Kidney tubule cell (primary cell): ENCODE measurements around the gene NHLRC1.
"Not testable (repeated sequence)": the region's sequence is repeated elsewhere in the genome, so short reads cannot be mapped to it uniquely, and the experiment has no call there.

Experiments used
- DNase-seq: peaks from one replicate; pipeline ENCODE4 v3.0.0-alpha.2; 2018; ENCODE audit warnings: low spot score

NHLRC1 gene

DNA sequence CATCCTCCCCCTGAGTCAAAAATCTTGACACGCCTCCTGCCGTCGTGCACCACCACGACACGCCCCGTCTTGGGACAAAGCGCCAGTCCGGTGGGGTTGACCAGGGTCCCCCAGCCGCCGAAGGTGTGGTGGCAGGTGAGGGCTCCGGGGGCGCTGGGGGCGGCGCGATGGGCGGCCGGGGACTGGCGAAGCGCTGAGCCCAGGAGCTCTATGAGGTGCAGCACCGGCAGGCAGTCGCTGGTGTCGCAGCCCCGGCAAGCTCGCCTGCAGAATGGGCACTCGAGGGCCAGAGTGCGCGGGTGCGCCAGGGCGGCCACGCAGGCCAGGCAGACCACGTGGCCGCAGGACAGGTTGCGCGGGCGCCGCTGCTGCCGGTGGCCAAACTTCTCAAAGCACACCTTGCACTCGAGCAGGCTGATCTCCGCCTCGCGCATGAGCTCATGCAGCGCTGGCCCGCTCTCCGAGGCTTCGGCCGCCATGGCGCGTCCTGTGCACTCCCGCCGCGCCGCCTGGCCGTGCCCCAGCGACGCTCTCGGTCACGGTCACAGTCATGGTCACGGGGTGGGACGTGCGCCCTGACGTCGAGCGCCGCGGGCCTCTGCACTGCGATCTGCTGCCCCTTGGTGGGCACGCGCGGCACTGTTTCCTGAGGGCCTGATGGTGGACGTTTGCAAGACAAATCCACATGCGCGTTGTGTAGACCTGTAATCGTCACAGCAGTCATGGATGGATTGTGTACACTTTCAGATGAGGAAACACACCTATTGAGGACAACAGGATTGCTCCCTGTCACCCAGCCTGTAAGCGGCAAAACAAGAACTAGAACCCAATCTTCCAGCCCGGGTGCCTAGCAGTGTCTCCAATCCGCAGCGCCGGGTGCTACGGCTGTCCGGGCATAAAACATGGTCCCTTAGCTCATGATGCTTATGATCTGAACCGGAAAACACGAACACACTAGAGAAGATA lies at the start of gene NHLRC1:
NHLRC1 (minus strand) TSS at position 550 of the 966 bp plus-strand sequence; CDS start at position 479, 71 bp downstream.
- peak; percentile 89 for DNase-seq

GRCh38 chr6:18171871-18172270 lies 49.4 kb upstream of the NHLRC1 start:
- DNase-seq: no peak

GRCh38 chr6:18168264-18168663 lies 45.8 kb upstream of the NHLRC1 start:
- no peak for DNase-seq

DNA sequence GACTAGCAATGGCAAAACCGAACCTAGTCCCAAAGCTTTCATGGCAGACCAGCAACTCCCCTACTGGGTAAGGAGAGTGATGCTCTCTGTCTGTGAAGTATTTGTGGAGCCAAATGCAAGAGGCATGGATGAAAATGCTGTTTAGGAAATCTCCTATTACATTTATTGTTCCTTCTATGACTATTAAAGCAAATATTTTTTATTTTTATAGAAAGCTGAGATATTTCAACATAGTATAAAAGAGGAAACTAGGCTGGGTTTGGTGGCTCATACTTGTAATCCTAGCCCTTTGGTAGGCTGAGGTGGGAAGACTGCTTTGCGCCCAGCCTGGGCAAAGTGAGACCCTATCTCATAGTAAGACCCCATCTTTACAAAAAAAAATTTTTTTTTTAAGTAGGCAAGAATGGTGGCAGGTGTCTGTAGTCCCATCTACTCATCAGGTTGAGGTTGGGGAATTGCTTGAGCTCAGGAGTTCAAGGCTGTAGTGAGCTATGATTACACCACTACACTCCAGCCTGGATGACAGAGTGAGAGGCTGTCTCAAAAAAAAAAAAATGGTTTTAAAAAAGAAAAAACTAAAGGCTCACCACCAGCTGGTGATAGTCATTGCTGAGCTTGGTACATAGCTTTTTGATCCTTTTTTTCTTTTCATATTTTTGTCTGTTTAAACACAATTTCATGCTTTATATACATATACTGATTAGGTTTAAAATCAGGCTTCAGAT lies 44.0 kb upstream of the NHLRC1 start:
- DNase-seq: no peak

GRCh38 chr6:18165751-18166150 lies 43.3 kb upstream of the NHLRC1 start:
- DNase-seq: no peak

- DNase-seq: no peak
These were observed 39.9 kb upstream of the NHLRC1 start for GRCh38 chr6:18162401-18162800.

DNA sequence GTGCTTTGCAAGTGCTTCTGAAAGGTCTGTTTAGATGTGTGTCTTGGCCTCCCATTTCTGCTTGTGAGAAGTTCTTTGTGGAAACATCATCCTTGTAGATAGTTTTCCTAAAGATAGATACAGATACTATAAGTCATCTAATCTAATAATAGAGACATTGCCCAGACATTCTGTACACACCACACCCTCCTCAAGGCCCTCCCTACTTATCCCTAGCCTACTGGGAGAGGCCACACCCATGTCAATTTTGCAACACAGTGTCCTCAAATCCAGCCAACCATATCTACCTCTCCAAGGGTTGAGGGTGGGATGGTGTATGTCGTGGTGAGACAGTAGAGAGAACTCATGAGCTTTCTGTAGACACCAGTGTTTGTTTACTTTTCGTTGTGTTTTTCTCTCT lies 39.0 kb upstream of the NHLRC1 start:
- no peak for DNase-seq

- DNase-seq: no peak
These were observed 38.4 kb upstream of the NHLRC1 start for GRCh38 chr6:18160911-18161310.

DNA sequence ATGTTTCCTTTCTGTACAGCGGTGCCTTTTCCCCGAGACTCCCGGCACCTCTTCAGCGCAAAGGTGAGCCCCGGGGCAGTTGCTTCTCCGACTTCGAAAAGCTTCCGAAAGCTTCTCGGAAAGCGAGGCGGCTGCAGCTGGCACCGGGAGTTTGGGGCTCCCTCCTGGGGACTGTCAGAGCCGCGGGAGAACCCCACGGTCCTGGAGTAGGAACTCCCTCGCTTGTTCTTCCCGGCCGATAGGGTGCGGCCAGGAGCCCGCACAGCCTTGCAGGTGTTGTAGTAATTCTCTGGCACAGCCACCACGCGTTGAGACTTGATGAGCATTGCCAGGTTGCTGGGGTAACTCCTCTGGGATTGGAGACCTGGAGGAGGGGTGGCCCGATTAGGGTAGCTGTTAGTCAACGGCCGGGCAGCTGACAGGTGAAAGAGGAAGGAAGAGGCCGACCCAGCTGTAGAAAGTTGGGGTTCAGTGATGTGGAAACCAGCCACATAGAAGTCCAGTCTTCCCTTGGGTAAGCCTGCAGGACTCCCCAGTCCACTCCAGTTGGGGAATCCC lies 33.5 kb upstream of the NHLRC1 start:
- DNase-seq: peak; percentile 91

DNA sequence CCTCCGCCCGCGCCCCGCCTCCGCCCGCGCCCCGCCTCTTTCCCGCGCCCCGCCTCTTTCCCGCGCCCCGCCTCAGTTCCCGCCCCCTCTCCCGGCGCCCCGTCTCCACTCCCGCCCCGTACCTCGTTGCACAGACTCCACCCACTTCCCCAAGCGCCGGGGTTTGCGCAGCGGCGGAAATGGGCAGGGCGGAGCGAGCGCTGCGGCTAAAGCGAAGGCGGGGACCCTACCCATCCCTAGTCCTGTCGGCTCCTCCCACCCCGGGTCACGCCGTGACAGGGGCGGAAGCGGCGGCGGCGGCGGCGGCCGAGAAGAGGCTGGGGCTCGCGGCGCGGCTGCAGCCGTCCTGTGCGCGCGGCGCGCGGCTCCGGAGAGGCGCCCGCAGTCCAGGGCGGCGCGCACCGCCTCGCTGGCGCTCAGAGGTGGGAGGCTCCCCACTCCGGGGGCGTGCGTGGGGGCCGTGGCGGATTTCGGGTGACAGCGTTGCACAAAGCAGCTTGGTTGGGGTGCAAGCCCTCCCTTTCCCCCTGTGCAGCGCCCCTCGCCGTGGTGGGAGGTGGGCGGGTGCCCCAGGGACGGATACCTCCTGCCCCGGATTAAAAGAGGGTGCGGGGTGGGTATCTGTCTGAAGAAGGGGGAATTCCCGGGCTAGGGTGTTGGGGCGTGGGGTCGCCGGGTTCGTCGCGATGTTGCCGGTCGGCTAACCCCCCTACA lies 32.8 kb upstream of the NHLRC1 start, which contains the start of gene KDM1B:
KDM1B (plus strand) TSS at position 273 of the 714 bp plus-strand sequence. CDS start 4,474 bp downstream, outside the sequence.
- DNase-seq: peak; percentile 99

DNA sequence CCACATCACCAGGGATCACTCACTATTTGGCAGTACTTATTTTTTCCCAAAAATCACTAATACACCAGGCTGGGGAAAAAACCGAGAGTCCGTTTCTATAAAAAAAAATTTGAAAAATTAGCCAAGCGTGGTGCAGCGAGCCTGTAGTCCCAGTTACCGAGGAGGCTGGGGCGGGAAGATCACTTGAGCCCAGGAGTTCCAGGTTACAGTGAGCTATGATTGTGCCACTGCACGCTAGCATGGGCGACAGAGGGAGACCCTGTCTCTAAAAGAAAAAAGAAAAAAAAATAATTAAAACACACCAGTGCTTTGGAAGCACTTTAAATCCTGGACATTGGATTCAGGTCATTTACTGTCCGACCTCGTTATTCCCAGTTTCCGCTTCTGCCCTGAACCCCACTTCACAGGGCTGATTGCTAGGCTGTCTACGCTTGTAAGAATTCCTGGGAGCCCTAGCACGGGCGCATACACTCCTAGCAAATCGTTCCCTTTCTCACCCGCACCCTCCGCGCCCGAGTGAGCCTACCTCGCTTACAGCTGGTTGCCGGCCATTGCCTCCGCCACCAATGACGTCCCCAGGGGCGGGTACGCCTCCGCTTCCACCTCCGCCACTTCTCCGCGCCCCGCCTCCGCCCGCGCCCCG lies 32.2 kb upstream of the NHLRC1 start, which contains the start of gene TPMT:
TPMT (minus strand) TSS at position 571 of the 643 bp plus-strand sequence. CDS start 5,950 bp downstream, outside the sequence.
- peak; percentile 29 for DNase-seq

GRCh38 chr6:18153311-18153703 lies 30.8 kb upstream of the NHLRC1 start:
- no peak for DNase-seq

GRCh38 chr6:18151801-18152200 lies 29.3 kb upstream of the NHLRC1 start:
- no peak for DNase-seq

DNA sequence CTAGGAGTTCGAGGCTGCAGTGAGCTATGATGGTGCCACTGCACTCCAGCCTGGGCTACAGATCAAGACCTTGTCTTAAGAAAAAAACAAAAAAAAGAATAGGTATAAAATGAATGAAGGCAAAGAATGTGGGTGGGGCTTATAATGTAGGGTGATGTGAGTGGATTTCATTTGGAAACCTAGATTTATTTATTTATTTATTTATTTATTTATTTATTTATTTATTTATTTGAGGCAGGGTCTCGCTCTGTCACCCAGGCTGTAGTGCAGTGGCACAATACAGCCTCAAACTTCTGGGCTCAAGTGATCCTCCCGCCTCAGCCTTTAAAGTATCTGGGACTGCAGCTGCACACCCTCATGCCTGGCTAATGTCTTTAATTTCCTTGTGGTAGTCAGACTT lies 28.9 kb upstream of the NHLRC1 start:
- DNase-seq: not testable (repeated sequence)

DNA sequence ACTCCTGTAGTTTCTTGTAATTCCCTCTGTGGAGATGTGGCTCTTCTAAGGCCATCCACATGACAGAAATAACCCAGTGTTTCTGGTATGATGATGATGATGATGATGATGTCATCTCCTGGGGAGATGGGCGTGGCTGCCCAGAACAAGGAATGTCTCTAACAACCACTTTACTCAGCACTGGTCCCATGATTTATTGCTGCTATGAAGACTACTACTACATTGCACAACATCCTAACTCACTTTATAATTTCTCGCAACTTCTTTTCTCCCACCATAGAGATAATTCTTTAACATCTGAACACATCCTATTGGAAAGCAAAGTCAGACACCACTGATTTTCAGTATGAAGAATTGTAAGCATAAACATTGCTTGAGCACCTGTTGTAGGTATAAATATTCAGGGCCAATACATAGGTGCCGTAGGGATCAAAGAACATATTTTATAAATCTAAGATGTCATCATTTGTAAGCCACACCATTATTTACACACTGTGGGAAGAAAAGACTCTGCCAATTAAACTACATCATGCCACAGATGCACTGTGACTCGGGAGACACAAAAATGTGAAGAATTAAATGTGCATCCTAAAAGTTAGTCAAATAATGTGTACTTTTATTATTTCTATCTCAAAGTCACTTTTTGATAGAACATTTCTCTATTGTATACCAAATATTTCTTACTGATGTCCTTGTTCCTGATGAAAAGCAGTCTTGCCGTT lies 26.0 kb upstream of the NHLRC1 start:
- DNase-seq: peak; percentile 92

GRCh38 chr6:18147616-18148015 lies 25.1 kb upstream of the NHLRC1 start:
- peak; percentile 67 for DNase-seq

GRCh38 chr6:18147160-18147559 lies 24.7 kb upstream of the NHLRC1 start:
- peak; percentile 83 for DNase-seq

DNA sequence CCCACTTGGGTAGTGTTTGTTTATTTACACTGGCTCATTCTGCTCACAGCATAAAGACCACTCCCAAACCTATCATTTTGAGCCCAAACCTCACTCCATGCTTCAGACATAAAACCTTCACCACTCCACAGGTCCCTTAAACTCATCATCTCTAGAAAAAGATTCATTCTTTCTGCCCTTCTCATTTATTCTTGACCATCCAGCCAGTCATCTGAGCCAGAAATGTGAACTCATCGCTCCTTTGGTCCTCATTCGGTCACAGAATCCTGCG lies 20.0 kb upstream of the NHLRC1 start:
- no peak for DNase-seq

DNA sequence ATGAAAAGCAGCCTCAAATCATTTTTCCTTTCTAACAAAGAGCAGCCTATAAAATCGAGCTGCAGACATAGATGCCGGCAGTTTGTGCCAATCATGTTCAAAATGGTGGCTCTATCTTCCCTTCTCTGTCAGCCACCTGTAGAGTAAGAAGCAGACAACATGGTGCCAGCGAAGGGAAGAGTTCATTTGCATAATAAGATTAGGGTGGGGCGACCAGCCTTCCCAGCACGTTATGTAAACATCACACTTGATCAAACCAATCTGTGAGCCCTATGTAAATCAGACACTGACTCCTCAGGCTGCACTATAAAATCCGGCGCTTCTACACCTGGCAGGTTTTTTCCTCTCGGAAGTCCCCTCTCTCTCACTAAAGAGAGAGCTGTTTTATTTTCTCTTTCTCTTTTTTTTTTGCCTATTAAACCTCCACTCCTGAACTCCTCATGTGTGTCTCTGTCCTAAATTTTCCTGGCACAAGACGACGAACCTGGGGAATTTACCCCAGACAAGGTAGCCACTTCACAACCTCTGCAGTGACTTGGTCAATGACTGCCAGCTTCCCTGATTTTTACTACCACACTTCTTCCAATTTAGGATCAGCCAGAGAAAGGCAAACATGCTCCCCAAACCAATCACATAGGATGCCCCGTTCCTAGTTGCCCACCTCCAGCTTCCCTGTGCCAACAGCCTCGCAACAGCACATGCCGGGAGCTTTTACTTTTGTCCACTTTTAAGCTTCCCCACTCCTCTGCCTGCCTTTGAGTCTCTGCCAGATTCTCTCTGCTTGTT lies 19.5 kb upstream of the NHLRC1 start:
- no peak for DNase-seq
